Stimulated activated CD4-positive, alpha-beta T cell treated with anti-CD3 and anti-CD28 coated beads, Interleukin-15, amount 100 ng/mL, for 48 hours (primary cell): Measurements from ENCODE around the gene MAPRE3.

Experiments
- DNase-seq, 2 donors: peaks; one replicate each; pipeline ENCODE4 v3.0.0-alpha.2; 2020; ENCODE audit warnings: low read depth in 2 of 2

The MAPRE3 gene

GRCh38 chr2:26983746-26984145 is 13.3 kb downstream of the MAPRE3 start:
- no peak for DNase-seq

GRCh38 chr2:26985807-26986206 is 15.4 kb downstream of the MAPRE3 start:
- DNase-seq: no peak

DNA sequence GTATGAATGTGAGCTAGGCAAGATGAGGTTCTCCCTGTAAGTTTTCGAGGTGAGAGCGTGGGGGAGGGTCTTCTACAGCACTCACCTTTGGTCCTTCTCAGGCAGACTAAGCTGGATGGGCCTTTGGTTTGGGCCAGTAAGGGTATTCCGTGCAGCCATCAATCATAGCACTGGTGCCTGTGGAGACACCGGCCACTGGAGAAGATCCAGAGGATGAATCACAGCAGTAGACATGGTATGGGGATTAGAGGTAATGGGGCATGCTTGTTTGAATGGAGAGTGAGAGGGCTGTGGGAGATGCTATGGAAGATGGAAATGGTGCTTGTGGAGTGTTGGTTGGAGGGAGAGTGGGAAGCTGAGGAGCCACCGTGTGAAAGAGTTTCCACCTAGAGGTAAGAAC is 16.1 kb downstream of the MAPRE3 start:
- DNase-seq: no peak

- DNase-seq: no peak
These were observed 17.8 kb downstream of the MAPRE3 start for GRCh38 chr2:26988058-26988860.

DNA sequence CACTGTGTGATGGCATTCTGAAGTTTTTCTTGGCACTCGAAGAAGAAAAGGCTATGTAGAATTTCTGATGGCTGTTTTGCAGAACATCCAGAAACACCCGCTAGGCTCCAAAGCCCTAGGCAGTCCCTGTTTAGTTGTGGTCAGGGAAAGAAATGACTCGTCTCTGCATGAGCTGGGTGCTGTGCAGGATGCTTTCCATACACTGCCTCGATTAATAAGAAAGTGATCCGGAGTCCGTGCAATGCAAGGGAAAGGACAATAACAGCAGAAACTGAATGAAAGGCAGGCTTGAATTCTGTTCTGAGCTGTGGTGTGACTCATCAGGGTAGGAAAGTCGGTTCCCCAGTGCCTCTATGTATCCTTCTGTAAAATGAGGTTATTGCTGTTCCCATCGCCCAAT is 18.7 kb downstream of the MAPRE3 start:
- DNase-seq: no peak

DNA sequence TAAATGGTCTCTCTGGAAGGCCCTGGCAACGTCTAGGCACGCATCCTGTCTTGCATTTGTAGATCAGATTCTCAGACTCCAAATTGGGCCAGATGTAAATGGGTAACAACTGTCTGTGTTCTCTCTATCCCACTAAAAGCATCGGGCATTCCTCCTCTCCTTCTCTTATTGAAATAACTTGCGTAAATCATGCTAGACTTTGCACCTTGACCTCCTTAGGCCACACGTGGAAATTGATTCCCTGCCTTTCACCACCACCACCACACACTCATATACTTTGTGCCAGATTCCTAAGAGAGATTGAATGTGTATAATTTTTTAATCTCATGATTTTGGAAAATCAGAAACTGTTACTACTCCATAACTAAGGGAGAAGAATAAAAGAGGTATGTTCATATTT is 21.3 kb downstream of the MAPRE3 start:
- no peak for DNase-seq

- no peak for DNase-seq
These were observed 23.3 kb downstream of the MAPRE3 start for GRCh38 chr2:26993768-26994167.

DNA sequence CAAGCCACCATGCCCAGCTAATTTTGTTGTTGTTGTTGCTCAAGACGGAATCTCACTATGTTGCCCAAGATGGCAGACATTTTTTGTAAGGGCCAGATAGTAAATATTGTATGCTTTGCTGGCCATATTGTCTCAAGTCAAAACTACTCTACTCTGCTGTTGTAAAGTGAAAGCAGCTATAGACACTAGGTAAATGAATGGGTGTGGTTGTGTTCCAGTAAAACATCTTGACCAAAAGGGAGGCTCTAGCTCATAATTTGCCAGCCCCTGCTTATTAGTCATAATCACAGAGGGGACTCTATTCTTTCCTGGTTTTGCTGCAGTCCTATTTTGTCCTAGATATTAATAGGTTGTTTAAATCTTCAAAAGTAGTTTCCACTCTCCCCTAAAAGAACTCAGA is 24.5 kb downstream of the MAPRE3 start:
- DNase-seq: no peak

DNA sequence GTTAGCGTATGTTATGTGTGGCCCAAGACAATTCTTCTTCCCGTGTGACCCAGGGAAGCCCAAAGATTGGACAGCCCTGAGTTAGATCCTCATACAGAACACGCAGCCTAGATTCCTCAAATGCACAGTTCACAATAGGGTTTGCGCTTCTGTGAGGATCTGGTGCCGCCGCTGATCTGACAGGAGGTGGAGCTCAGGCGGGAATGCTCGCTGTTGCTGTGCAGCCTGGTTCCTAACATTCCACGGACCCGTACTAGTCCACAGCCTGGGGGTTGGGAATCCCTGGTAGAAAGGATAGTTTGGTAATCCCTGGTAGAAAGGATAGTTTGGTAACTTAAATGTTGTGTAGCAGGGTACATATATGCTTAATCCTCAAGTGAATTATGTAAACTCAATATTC is 27.0 kb downstream of the MAPRE3 start:
- no peak for DNase-seq

DNA sequence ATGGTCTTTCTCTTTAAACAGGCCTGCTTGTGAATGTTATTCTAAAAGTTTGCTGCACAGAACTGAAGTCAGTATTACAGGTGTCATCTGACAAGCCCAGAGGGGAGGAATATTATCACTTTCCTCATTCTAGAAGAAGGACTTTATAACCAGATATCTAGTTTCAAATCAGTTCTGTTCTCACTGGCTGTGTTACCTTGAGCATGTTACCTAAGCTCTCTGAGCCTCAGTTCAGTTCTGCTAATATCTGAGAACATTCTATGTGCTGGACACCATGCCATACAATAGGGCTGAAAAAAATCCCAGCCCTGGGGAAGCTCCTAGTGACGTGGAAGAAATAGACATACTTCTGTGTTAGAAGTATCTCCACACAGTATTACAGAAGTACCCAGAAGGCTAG is 27.9 kb downstream of the MAPRE3 start:
- DNase-seq: no peak

DNA sequence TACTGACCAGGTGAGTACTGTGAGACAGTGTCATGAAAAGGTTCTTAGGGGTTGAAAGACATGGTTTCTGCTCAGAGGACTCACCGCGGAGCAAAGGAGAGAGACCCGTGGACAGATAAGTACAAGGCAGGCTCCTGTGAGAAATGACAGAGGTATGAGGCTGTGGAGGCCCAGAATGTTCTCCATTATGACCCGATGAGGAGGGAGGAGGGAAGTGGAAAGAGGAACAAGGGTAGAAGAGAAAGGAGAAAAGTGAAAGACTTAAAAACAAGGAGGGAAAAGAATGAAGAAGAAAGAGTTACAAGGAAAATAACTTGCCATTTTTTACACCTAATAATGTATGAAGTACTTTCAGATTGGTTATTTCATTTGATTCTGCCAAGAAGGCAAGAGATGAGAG is 29.8 kb downstream of the MAPRE3 start:
- no peak for DNase-seq

DNA sequence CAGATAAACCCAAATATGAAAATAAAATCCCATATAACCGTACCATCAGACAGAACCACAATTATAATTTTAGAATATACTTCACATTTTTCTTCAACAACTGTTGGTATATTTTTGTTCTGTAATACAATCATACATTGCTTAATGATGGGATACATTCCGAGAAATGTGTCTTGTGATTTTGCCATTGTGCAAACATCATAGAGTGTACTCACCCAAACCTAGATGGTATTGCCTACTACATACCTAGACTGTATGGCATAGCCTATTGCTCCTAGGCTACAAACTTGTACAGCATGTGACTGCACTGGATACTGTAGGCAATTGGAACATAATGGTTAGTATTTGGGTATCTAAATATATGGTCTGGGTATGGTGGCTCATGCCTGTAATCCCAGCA is 30.6 kb downstream of the MAPRE3 start:
- no peak for DNase-seq

- no peak for DNase-seq
These were observed 31.5 kb downstream of the MAPRE3 start for GRCh38 chr2:27001950-27002349.

GRCh38 chr2:27003007-27003406 is 32.6 kb downstream of the MAPRE3 start:
- DNase-seq: no peak

GRCh38 chr2:27003857-27004256 is 33.4 kb downstream of the MAPRE3 start:
- no peak for DNase-seq

DNA sequence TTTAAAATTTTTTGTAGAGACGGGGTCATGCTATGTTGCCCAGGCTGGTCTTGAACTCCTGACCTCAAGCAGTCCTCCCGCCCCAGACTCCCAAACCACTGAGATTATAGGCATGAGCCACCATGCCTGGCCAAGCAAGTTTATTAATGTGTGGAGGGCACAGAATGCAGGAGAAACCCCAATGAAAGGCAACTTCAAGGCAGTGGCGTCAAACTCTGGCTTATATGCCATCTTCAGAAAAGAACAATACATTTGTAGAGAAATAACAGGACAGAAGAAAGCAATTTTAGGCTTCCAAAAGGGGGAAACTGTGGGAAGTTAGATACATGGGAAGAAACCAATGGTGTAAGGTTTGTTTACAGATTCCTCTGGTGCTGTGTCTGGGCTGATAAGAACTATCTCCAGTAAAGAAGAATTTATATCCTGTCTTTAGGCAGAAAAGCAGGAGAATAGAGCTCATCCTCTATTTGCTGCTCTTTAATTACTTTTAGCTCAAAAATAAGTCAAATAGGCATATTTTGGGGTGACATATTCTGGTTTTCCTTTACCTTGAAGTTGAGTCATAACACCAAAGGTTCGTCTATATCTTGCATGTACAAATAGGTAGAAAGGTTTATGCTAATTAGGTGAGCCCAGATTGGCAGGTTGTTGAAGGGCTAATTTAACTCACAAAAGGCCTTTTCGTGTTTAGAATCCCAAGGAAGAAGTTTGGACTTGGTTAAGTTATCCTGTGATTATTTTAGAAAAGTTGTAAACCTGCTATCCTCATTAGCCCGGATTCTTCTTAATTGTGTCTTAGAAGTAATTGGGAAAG is 36.4 kb downstream of the MAPRE3 start:
- no peak for DNase-seq

- no peak for DNase-seq
These were observed 37.3 kb downstream of the MAPRE3 start for GRCh38 chr2:27007416-27008374.

DNA sequence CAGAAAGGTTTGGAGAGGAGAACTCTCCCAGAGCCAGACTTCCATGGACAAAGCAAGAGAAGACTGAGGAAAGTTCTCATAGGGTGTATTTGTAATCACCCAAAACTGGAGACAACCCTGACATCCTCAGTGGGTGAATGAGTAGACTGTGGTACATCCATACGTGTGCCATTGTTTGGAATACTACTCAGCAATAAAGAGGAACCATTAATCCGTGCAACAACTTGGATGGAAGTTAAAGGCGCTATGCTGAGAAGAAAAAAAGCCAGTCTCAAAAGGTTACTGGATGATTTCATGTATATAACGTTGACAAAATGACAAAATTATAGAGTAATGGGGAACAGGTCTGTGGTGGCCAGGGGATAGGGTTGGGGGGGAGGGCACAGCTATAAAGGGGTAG is 38.2 kb downstream of the MAPRE3 start:
- no peak for DNase-seq

- no peak for DNase-seq
These were observed 38.6 kb downstream of the MAPRE3 start for GRCh38 chr2:27009083-27009482.

DNA sequence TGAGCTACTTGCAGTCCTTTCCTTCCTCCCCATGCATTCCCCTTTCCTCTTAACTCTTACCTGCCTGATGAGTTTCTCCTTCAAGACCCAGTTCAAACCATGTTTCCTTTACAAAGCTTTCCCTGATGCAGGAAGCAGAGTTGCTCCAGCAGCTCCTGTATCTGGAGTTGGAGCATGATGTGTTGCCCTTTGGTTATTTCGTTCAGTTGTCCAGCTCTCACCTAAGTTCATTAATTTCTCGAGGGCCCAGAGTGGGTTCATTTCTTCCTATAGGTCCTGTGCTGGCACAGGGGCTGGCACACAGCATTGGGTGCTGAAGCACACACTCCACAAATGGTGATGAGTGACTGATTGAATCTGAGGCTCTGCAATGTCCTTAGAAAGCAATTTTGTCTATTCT is 39.3 kb downstream of the MAPRE3 start:
- no peak for DNase-seq

DNA sequence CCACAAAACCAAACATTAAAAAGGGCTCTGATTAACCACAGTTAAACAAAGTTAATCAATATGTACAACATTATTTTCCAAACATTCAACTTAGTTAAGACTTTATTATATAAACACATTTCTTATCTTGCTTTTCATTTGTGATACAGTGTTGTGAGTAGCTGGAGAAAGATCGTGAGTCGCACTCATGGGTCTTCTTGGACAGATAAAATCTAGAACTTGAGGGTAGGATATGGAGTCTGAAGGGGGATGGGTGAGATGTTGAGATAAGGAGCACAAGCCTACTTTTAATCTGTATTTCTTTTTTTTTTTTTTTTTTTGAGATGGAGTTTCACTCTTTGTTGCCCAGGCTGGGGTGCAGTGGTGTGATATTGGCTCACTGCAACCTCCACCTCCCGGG is 39.7 kb downstream of the MAPRE3 start:
- no peak for DNase-seq

- no peak for DNase-seq
These were observed 43.3 kb downstream of the MAPRE3 start for GRCh38 chr2:27013738-27014137.
